GM06990 (cell line): ENCODE data around the gene RNF121.

ENCODE experiments used
- DNase-seq: peaks from one replicate; pipeline ENCODE4 v3.0.0-alpha.2; 2011; ENCODE audit not compliant: insufficient read length; ENCODE audit errors: extremely low read depth
- H3K27me3 ChIP-seq: replicated peaks from 2 replicates; pipeline ENCODE4 v1.6.0; 2011; ENCODE audit warnings: low read length; ENCODE audit not compliant: control insufficient read depth, insufficient read depth
- H3K36me3 ChIP-seq: 2 replicates; pipeline ENCODE4 v1.5.1; 2011; ENCODE audit warnings: low read length; ENCODE audit not compliant: control insufficient read depth, insufficient read depth
- H3K4me3 ChIP-seq: replicated peaks from 2 replicates; pipeline ENCODE4 v1.5.1; 2011; ENCODE audit warnings: low read depth, mild to moderate bottlenecking, control low read depth, low read length
- CTCF ChIP-seq: IDR thresholded peaks from 2 replicates; pipeline ENCODE4 v1.5.1; 2011; ENCODE audit warnings: low read length, control low read depth, mild to moderate bottlenecking, inconsistent platforms; ENCODE audit not compliant: insufficient read depth, poor library complexity, severe bottlenecking

Gene RNF121

GRCh38 chr11:71996946-71997345 lies 68.1 kb downstream of the RNF121 start:
- TF ChIP-seq CTCF: no peak
- DNase-seq: no peak
- Histone ChIP-seq H3K27me3 (no peaks in the 10 kb centered on the region), H3K4me3 (no peak overlapping the region), H3K36me3 (peaks cover 30% of the 10 kb centered on the region)

GRCh38 chr11:71997594-71997993 lies 68.7 kb downstream of the RNF121 start:
- no peaks in the 10 kb centered on the region for H3K27me3 ChIP-seq
- no peak overlapping the region for H3K4me3 ChIP-seq
- DNase-seq: no peak
- no peak for TF ChIP-seq CTCF
- peaks cover 35% of the 10 kb centered on the region for H3K36me3 ChIP-seq

GRCh38 chr11:71998061-71998460 lies 69.2 kb downstream of the RNF121 start:
- peaks cover 39% of the 10 kb centered on the region for H3K36me3 ChIP-seq
- no peak for TF ChIP-seq CTCF

DNA sequence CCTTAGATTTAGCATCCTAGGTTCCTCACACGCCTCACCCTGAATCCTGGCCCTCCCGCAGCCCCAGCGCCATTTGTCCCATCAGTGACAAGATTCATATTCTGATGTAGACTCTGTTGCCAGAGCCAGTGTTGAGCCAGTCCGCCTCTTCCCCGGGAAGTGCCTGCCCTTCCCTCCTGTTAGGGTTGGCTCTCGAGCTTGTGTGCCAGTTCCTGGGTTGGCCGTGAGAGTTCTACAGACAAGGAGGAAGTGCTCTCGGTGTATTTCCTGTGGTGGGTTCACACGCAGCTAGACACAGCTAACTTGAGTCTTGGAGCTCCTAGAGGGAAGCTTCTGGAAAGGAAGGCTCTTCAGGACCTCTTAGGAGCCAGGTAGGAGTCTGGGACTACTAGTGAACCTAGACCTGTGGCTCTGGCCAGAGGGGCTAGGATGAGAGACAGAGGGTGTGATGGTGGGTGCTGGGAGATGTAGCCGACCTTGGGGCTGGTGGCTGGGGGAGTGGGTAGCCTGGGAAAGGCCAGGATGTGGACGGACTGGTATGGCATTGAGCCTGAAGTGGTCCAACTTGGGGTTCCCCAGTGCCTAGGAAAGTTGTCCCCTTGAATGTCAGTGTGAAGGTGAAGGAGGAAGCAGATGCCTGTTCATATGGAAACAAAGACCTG lies 69.9 kb downstream of the RNF121 start, which contains the start of gene IL18BP:
Gene IL18BP, plus strand, starts transcription at position 261 of the 662 bp plus-strand sequence. CDS start 1,076 bp downstream, outside the sequence.
- DNase-seq: no peak
- TF ChIP-seq CTCF: no peak
- Histone ChIP-seq H3K27me3 (no peaks in the 10 kb centered on the region), H3K36me3 (peaks cover 44% of the 10 kb centered on the region), H3K4me3 (peak within 1 kb of the TSS; percentile 49)

More at GRCh38 chr11:71998061-71998460, 69.2 kb downstream of the RNF121 start:
- H3K4me3 ChIP-seq: no peak overlapping the region
- DNase-seq: no peak
- no peaks in the 10 kb centered on the region for H3K27me3 ChIP-seq

DNA sequence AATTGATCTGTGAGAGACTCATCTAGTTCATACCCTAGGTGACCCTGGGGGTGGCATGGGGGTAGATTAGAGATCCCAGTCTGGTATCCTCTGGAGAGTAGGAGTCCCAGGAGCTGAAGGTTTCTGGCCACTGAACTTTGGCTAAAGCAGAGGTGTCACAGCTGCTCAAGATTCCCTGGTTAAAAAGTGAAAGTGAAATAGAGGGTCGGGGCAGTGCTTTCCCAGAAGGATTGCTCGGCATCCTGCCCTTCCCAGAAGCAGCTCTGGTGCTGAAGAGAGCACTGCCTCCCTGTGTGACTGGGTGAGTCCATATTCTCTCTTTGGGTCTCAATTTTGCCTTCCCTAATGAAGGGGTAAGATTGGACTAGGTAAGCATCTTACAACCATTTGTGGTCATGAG lies 70.5 kb downstream of the RNF121 start:
- H3K36me3 ChIP-seq: peaks cover 50% of the 10 kb centered on the region
- no peaks in the 10 kb centered on the region for H3K27me3 ChIP-seq
- DNase-seq: no peak
- H3K4me3 ChIP-seq: peak overlapping the region; percentile 49
- no peak for TF ChIP-seq CTCF

- peak overlapping the region; percentile 49 for H3K4me3 ChIP-seq
- no peak for TF ChIP-seq CTCF
- DNase-seq: no peak
- H3K27me3 ChIP-seq: no peaks in the 10 kb centered on the region
- peaks cover 52% of the 10 kb centered on the region for H3K36me3 ChIP-seq
These were observed 71.0 kb downstream of the RNF121 start for GRCh38 chr11:71999798-72000197.
